ENCODE results near the gene PARVA. TPM values are rescaled to one million over a fixed set of nuclear protein-coding genes. Genes with fewer than 3 reads are reported as not detected.

PARVA gene
- total RNA-seq, 1 experiment from 2014 or later, result 37.1 TPM

- peak; percentile 23 for DNase-seq (ENCODE audit: low spot score)
Measured at GRCh38 chr11:12376259-12377081, 901 bp upstream of the PARVA start.

- peak; percentile 88 for DNase-seq (ENCODE audit: low spot score)
Measured at GRCh38 chr11:12377824-12378593, 638 bp downstream of the PARVA start.

GRCh38 chr11:12380565-12381325 is 3.4 kb downstream of the PARVA start:
- no peak for DNase-seq (ENCODE audit: low spot score)

- DNase-seq (ENCODE audit: low spot score), result no peak
Measured at GRCh38 chr11:12381875-12382274, 4.5 kb downstream of the PARVA start.

GRCh38 chr11:12382451-12382850 is 5.1 kb downstream of the PARVA start:
- DNase-seq (ENCODE audit: low spot score), result no peak

GRCh38 chr11:12386309-12386708 is 8.9 kb downstream of the PARVA start:
- no peak for DNase-seq (ENCODE audit: low spot score)

GRCh38 chr11:12386745-12387144 is 9.4 kb downstream of the PARVA start:
- no peak for DNase-seq (ENCODE audit: low spot score)

- no peak for DNase-seq (ENCODE audit: low spot score)
Measured at GRCh38 chr11:12388173-12388572, 10.8 kb downstream of the PARVA start.

- DNase-seq (ENCODE audit: low spot score), result no peak
Measured at GRCh38 chr11:12388939-12389670, 11.7 kb downstream of the PARVA start.

- DNase-seq (ENCODE audit: low spot score), result no peak
Measured at GRCh38 chr11:12389676-12390657, 12.6 kb downstream of the PARVA start.

- DNase-seq (ENCODE audit: low spot score), result no peak
Measured at GRCh38 chr11:12390687-12391110, 13.3 kb downstream of the PARVA start.

- DNase-seq (ENCODE audit: low spot score), result no peak
Measured at GRCh38 chr11:12392672-12393071, 15.3 kb downstream of the PARVA start.

GRCh38 chr11:12393691-12394090 is 16.3 kb downstream of the PARVA start:
- no peak for DNase-seq (ENCODE audit: low spot score)

GRCh38 chr11:12394601-12395000 is 17.2 kb downstream of the PARVA start:
- DNase-seq (ENCODE audit: low spot score), result no peak

- no peak for DNase-seq (ENCODE audit: low spot score)
Measured at GRCh38 chr11:12395333-12395732, 18.0 kb downstream of the PARVA start.

- DNase-seq (ENCODE audit: low spot score), result peak; percentile 28
Measured at GRCh38 chr11:12397931-12398334, 20.6 kb downstream of the PARVA start.

- no peak for DNase-seq (ENCODE audit: low spot score)
Measured at GRCh38 chr11:12399355-12399754, 22.0 kb downstream of the PARVA start.

- DNase-seq (ENCODE audit: low spot score), result no peak
Measured at GRCh38 chr11:12402025-12402424, 24.7 kb downstream of the PARVA start.

- no peak for DNase-seq (ENCODE audit: low spot score)
Measured at GRCh38 chr11:12402691-12403120, 25.3 kb downstream of the PARVA start.
